G401.6 (cell line): ENCODE results near the gene CEP57.
"Not testable (repeated sequence)": the region's sequence is repeated elsewhere in the genome, so short reads cannot be mapped to it uniquely, and the experiment has no call there.

Experiments used
- FAIRE-seq: peaks from 2 replicates; lab custom pipeline; 2012; peaks lifted over from hg19 to GRCh38; lab: Jason Lieb, UNC

CEP57 gene

GRCh38 chr11:95799546-95799945 is 9.2 kb downstream of the CEP57 start:
- FAIRE-seq: no peak

- no peak for FAIRE-seq
These were observed 10.1 kb downstream of the CEP57 start for GRCh38 chr11:95800438-95800837.

- no peak for FAIRE-seq
These were observed 12.5 kb downstream of the CEP57 start for GRCh38 chr11:95802806-95803205.

GRCh38 chr11:95803973-95804372 is 13.7 kb downstream of the CEP57 start:
- no peak for FAIRE-seq

GRCh38 chr11:95805869-95806268 is 15.6 kb downstream of the CEP57 start:
- FAIRE-seq: no peak

- FAIRE-seq: not testable (repeated sequence)
These were observed 16.2 kb downstream of the CEP57 start for GRCh38 chr11:95806464-95806863.

GRCh38 chr11:95811052-95811451 is 20.8 kb downstream of the CEP57 start:
- FAIRE-seq: not testable (repeated sequence)

GRCh38 chr11:95816037-95816436 is 25.7 kb downstream of the CEP57 start:
- FAIRE-seq: no peak

GRCh38 chr11:95821640-95822039 is 31.3 kb downstream of the CEP57 start:
- FAIRE-seq: no peak

GRCh38 chr11:95827696-95828095 is 37.4 kb downstream of the CEP57 start:
- FAIRE-seq: no peak

- no peak for FAIRE-seq
These were observed 39.4 kb downstream of the CEP57 start for GRCh38 chr11:95829580-95830259.

GRCh38 chr11:95831198-95831883 is 41.0 kb downstream of the CEP57 start:
- FAIRE-seq: no peak

- no peak for FAIRE-seq
These were observed 42.5 kb downstream of the CEP57 start for GRCh38 chr11:95832763-95833162.

GRCh38 chr11:95833378-95833777 is 43.1 kb downstream of the CEP57 start:
- no peak for FAIRE-seq

- no peak for FAIRE-seq
These were observed 45.1 kb downstream of the CEP57 start for GRCh38 chr11:95835351-95835750.

- peak; percentile 47 for FAIRE-seq
These were observed 45.6 kb downstream of the CEP57 start for GRCh38 chr11:95835768-95836488.

GRCh38 chr11:95845167-95845566 is 54.9 kb downstream of the CEP57 start:
- no peak for FAIRE-seq

- peak; percentile 48 for FAIRE-seq
These were observed 59.0 kb downstream of the CEP57 start for GRCh38 chr11:95849087-95849825.

GRCh38 chr11:95850137-95850536 is 59.8 kb downstream of the CEP57 start:
- no peak for FAIRE-seq

GRCh38 chr11:95853138-95853537 is 62.8 kb downstream of the CEP57 start:
- FAIRE-seq: no peak

GRCh38 chr11:95853862-95854261 is 63.6 kb downstream of the CEP57 start:
- no peak for FAIRE-seq

- FAIRE-seq: not testable (repeated sequence)
These were observed 64.1 kb downstream of the CEP57 start for GRCh38 chr11:95854362-95854761.

GRCh38 chr11:95860024-95860423 is 69.7 kb downstream of the CEP57 start:
- not testable (repeated sequence) for FAIRE-seq
